Bone marrow (tissue), 2 donors: ENCODE measurements around the gene THPO.

Experiments used
- DNase-seq, 2 donors: peaks; one replicate each; lab custom pipeline; 2025; lab: John Stamatoyannopoulos, UW

Gene THPO

DNA sequence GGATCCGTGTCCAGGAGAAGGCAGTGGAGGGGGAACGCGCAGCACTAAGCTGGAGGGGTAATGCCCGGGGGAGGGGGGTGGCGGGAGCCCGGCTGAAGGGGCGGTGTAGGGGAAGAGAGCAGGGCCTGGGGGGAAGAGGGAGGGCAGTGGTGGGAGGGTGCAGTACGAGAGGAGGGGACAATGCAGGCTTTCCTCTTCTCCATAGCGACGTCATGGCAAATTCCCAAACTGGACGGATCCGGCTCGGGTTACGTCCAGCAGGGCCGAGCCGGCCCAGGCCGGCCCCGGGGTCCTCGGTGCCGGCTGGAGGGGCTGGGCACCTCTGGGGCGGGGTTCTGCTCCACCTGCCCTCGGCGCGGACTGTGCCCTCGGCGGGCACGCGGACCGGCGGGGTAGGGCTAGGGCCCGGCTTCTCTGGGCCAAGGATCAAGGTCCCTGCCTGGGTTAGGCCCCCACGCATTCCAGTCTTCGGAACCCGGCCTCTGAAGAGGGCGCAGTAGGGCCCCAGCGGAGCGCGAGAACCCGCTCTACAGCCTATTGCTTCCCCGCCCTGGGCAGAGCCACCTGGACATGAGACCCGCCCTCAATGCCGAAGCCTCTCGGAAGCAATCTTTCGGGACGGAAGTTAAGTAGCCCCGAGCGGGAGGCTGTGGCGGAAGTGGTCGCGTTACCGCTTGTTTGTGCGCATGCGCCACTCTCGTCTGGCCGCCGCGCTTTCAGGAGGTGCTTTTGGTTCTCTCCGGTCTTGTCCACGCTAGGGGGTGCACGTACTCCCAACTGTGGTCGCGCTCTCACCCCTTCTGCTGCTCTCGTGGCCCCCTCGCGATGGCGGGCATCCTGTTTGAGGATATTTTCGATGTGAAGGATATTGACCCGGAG lies 15.1 kb downstream of the THPO start:
- DNase-seq: peak; percentile 81 to 94

- DNase-seq: peak in 1 of 2 donors; percentile 44
Observed at GRCh38 chr3:184361932-184362667, 15.9 kb downstream of the THPO start.

GRCh38 chr3:184361532-184361931 lies 16.5 kb downstream of the THPO start, which contains the start of the genes CLCN2 and POLR2H:
TSS of gene CLCN2 (minus strand) at chr3:184361605. CDS start at chr3:184361479, 126 bp downstream.
TSS of gene POLR2H (plus strand) at chr3:184361710. CDS start at chr3:184363493, 1,783 bp downstream.
- DNase-seq: no peak

- DNase-seq: no peak
Observed at GRCh38 chr3:184360929-184361531, 17.0 kb downstream of the THPO start.

- DNase-seq: no peak
Observed at GRCh38 chr3:184360070-184360928, 17.7 kb downstream of the THPO start.

DNA sequence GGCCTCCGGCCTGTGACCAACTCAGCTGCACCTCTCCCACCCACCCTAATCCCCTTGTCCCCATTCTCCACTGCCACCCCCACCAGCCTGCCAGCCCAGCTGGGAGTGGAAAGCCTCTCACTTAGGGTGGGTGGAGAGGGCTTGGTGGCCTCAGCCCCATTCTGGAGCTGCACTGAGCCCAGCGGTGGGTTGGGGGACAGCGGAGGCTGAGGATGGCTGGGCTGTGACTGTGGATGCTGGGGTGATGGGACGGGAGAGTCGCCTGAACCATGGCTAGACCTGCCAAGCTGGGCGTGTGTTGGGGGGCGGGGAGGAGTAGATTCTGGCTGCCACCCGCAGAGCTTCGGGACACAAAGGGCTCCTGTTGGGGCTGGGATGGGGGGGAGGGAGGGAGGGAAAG lies 18.4 kb downstream of the THPO start:
- no peak for DNase-seq

- DNase-seq: no peak
Observed at GRCh38 chr3:184358921-184359350, 19.1 kb downstream of the THPO start.

- no peak for DNase-seq
Observed at GRCh38 chr3:184358124-184358767, 19.8 kb downstream of the THPO start.

GRCh38 chr3:184357248-184358123 lies 20.5 kb downstream of the THPO start:
- no peak for DNase-seq

DNA sequence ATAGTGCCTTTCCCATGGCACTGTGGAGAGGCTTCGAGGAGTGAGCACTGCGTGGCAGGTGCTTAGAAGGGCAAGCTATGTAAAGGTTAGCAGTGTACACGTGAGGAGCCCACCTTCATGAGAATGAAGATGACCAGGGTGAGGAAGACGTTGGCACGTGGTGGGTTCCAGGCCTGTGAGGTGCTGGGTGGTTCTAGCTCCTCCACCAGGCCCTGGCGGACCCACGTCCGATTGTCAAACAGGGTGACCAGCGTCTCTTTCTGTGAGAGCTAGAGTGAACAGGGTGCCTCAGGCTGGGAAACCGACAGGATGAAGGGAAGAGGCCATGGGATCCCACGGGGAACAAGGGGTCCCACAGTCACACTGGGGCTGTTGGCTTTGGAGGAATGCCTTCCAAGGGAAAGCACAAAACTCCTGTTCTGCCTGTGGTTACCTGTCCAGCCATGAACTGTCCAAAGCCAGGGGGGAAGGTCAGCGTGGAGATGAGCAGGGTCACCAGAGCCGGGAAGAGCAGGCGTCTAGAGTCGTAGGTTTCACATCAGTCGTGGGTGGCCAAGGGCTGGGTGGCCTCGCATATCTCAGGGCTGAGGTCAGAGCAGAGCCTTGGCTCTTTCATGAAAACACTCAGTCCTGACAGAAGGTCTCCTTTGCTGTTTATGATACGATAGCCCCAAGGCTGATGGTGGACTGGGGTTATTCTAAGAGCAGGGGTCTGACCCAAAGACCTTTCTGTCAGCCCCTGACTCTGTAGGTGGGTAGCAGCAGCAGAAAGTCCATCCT lies 22.6 kb downstream of the THPO start:
- no peak for DNase-seq

GRCh38 chr3:184354754-184355153 lies 23.3 kb downstream of the THPO start:
- no peak for DNase-seq

DNA sequence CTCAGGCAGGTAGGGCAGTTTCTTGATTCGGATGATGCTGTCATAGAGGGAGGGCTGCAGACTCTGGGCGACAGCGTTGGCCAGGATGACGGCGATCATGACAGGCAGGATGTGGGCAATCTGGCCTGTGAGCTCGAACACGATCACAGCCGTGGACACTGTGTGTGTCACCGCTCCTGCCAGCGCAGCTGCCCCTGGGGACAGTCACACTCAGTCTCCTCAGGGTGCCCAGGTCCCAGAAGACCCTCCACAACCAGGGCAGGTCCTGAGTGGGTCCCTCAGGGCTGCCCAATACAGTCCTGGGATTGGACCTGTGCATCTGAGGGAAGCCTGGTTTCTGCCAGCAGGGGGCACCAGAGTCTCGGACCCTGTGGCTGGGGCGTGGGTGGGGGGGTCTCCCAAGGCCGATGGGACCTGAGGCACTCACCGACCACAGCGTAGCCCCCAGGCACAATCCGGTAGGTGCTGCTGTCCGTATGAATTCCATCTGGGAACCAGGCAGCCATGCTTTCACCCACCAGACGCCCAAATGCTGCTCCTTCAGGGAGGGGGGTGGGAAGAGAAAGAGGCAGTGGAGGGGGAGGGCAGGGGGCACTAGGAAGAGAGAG lies 23.8 kb downstream of the THPO start:
- DNase-seq: no peak

DNA sequence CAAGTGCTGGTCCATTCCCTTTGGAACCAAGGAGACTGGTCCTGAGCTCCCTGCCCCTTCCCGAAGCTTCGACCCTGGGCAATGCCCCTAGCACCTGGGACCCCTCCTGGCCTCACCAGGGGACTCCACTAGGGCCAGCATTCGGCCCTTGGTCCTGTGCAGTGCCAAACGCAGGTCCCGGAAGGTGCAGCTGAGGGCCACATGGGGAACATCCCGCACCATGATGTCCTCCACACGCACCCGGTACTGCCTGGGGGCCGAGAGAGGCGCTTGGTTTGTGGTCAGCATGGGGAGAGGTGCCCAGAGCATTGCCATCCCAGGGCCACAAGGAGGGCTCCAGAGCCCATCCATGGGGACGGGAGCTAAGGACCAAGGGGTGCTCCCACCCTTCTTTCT lies 24.5 kb downstream of the THPO start:
- DNase-seq: no peak

- no peak for DNase-seq
Observed at GRCh38 chr3:184352897-184353545, 25.0 kb downstream of the THPO start.

GRCh38 chr3:184352149-184352785 lies 25.7 kb downstream of the THPO start:
- DNase-seq: no peak

DNA sequence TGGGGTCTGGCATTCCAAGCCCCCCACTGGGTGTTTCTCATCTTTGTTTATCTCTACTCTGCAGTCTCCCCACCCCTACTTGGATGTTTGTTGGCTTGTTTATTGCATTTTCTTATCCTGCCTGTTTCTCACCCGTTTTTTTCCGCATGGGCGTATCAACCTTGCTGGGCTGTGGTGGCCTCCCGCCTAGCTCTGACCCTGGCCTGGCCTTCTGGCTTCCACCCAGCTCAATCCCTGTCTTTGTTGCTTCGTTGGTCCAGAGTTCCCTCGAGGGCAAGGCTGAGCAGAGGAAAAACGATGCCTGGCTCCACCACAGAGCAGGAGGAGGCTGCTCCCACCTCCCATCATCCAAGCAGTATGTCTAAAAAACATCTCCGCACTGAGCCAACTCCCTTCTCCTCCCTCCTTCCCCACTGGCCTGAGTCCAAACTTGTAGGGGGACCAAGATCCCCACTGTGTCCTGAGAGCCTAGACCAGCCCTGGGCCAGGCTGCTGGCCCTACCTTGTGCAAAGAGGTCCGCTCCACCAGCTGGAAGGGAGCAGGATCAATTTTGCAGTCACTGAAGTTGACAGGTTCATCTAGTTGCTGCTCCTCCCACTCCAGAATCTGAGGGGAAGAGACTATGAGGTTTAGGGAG lies 26.4 kb downstream of the THPO start:
- DNase-seq: no peak

DNA sequence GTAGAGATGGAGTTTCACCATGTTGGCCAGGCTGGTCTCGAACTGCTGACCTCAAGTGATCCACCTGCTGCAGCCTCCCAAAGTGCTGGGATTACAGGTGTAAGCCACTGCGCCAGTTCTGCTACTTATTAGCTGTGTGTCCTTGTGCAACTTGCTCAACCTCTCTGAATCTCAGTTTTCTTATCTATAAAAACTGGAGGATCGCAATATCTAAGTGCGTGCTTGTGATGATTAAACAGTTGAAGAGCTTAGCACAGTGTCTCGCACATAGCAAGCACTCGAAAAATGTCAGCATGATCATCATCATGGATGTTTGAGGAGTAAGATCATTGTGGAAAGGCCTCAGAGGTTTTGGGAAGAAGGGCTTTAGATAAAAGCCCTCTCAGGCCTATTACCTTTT lies 27.4 kb downstream of the THPO start:
- no peak for DNase-seq
